ENCODE results near the gene GRM7.

Gene GRM7

DNA sequence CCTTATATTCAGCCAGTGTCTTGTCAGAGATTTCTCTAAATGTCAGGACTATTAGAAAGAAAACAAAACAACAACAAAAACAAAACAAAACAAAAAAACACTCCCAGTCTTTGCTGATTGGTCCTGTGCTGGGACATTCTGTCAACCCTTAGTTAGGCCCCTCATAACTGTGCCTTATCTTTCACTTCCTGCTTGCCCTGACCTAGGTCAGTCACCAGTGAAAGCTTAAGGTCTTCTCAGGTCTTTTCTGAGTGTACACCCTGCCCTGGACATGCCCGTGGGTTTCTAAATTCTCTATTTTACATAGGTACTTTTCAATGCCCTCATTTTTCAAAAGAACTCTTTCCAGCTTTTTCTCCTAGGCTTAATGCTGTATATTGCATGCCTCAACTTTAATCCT, 454.1 kb downstream of the GRM7 start:
- H3K4me1 ChIP-seq = no peaks in the 10 kb centered on the region
- H3K9me3 ChIP-seq = no peaks in the 10 kb centered on the region
- H3K36me3 ChIP-seq = no peaks in the 10 kb centered on the region
- TF ChIP-seq, protein P1, sequence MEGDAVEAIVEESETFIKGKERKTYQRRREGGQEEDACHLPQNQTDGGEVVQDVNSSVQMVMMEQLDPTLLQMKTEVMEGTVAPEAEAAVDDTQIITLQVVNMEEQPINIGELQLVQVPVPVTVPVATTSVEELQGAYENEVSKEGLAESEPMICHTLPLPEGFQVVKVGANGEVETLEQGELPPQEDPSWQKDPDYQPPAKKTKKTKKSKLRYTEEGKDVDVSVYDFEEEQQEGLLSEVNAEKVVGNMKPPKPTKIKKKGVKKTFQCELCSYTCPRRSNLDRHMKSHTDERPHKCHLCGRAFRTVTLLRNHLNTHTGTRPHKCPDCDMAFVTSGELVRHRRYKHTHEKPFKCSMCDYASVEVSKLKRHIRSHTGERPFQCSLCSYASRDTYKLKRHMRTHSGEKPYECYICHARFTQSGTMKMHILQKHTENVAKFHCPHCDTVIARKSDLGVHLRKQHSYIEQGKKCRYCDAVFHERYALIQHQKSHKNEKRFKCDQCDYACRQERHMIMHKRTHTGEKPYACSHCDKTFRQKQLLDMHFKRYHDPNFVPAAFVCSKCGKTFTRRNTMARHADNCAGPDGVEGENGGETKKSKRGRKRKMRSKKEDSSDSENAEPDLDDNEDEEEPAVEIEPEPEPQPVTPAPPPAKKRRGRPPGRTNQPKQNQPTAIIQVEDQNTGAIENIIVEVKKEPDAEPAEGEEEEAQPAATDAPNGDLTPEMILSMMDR (IDR thresholded peaks at IDR 0.05; ENCODE audit: low read depth, low read length) = no peak
- no peaks in the 10 kb centered on the region for H3K27me3 ChIP-seq
- H3K4me3 ChIP-seq (ENCODE audit: low read depth, low read length) = no peak overlapping the region
- no peak for DNase-seq

DNA sequence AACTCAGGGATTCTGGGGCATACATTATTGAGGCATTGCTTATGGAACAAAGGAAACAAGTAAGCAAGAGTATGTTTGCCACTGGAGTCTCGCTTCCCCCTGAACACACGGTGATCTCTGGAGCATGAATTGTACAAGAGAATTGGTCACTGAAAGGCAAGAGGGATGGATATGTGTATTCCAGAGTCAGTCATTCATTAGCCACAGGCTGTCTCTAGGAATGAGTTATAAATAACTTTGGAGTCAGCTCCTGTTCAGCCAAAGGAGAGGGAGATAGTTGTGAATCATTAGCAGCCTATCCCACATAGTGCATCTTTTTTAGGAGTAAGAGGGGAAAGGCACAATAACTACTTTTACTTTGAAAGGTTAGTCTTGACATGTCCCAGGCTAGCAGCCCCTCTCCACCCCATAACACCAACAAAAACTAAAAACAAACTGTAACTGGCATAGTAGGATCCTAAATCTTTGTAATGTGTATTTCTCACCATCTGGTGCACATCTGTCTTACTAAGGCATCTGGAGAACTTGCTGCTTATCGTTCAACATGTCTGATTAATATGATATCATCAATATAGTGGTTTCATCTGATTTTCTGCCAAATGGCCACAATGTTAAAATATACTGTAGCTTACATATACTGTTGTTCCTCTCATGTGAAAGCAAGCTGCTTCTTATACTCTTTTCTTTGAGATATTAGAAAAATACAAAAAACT, 462.2 kb downstream of the GRM7 start:
- Histone ChIP-seq H3K9me3 (no peaks in the 10 kb centered on the region), H3K27me3 (no peaks in the 10 kb centered on the region), H3K4me1 (no peaks in the 10 kb centered on the region), H3K4me3 (ENCODE audit: low read depth, low read length) (no peak overlapping the region), H3K36me3 (no peaks in the 10 kb centered on the region)
- no peak for DNase-seq
- TF ChIP-seq, protein P1 (IDR thresholded peaks at IDR 0.05; ENCODE audit: low read depth, low read length) = no peak

DNA sequence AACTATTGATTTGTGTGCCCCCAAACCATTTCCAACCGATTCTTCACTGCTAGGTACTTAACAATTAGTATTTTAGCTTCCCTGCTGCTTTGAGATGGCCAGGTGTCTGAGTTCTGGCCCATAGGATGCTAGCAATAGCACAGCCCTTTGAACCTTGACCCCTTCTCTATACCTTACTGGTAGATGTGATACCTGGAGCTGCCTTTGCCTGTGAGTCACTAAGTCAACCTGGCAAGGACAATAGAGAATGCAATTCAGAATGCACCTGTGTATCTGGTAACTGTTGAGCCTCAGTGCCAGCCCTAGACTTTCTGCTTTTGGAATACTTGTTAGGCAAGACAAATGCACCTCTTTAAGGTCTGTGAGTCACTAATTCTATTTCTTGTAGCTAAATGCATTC, 467.4 kb downstream of the GRM7 start:
- no peak for DNase-seq
- Histone ChIP-seq H3K36me3 (no peaks in the 10 kb centered on the region), H3K27me3 (no peaks in the 10 kb centered on the region), H3K9me3 (no peaks in the 10 kb centered on the region), H3K4me3 (ENCODE audit: low read depth, low read length) (no peak overlapping the region), H3K4me1 (no peaks in the 10 kb centered on the region)
- TF ChIP-seq, protein P1 (IDR thresholded peaks at IDR 0.05; ENCODE audit: low read depth, low read length) = no peak

DNA sequence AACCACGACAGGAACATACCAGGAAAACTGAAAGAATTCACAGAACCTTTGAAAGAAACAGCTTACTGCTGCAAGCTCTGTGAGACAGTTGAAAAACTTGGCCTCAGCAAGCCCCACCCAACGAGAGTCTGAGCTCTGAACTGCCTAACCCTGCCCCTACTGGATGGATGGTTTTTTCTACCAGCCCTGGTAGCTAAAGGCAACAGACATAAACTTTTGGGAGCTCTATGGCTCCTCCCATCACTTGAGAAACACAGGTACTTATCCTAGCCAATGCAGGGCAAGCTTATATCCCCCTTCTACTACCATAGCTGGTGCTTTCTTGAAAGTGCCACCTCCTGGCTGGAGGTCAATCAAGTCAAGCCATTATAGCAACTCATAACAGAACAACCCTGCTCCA, 471.8 kb downstream of the GRM7 start:
- TF ChIP-seq, protein P1 (IDR thresholded peaks at IDR 0.05; ENCODE audit: low read depth, low read length) = no peak
- Histone ChIP-seq H3K4me3 (ENCODE audit: low read depth, low read length) (no peak overlapping the region), H3K9me3 (no peaks in the 10 kb centered on the region), H3K36me3 (no peaks in the 10 kb centered on the region), H3K27me3 (no peaks in the 10 kb centered on the region), H3K4me1 (no peaks in the 10 kb centered on the region)
- DNase-seq = no peak

DNA sequence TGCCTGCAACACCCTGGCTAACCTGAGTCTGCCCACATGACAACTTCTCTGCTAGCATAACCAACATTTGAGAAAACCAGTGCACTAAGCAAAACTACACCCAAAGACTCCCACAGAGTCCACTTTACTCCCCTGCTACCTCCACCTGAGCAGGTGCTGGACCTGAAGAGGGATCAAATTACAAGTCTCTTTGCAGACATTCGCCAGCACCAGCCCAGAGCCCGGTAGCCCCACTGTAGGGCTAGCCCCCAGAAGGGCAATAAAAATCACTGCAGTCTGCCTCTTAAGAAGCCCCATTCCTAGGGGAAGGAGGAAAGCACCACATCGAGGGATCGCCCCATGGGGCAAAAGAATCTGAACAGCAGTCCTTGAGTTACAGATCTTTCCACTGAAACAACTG, 472.2 kb downstream of the GRM7 start:
- TF ChIP-seq, protein P1 (IDR thresholded peaks at IDR 0.05; ENCODE audit: low read depth, low read length) = no peak
- H3K36me3 ChIP-seq = no peaks in the 10 kb centered on the region
- H3K4me3 ChIP-seq (ENCODE audit: low read depth, low read length) = no peak overlapping the region
- H3K4me1 ChIP-seq = no peaks in the 10 kb centered on the region
- H3K9me3 ChIP-seq = no peaks in the 10 kb centered on the region
- DNase-seq = no peak
- no peaks in the 10 kb centered on the region for H3K27me3 ChIP-seq

DNA sequence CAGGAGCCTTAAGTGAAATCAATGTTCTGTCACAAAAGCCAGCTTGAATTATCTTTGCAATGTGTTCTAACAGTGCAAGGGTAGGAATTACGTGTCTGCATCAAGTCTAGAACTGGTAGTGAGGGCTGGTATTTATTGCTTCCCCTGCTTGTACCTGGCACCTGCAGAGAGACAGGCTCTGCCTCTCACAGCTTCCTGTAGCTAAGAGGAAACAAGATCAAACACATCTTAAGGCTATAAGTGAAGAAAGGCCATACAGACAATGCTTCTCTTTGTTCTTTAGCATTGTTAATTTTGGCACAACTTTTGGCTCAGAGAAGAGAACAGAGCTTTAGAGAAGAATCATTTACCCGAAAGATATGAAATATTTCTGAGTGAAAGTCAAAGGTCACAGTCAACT, 479.9 kb downstream of the GRM7 start:
- TF ChIP-seq, protein P1 (IDR thresholded peaks at IDR 0.05; ENCODE audit: low read depth, low read length) = no peak
- no peak overlapping the region for H3K4me3 ChIP-seq (ENCODE audit: low read depth, low read length)
- H3K4me1 ChIP-seq = no peaks in the 10 kb centered on the region
- H3K27me3 ChIP-seq = no peaks in the 10 kb centered on the region
- H3K9me3 ChIP-seq = no peaks in the 10 kb centered on the region
- no peaks in the 10 kb centered on the region for H3K36me3 ChIP-seq
- no peak for DNase-seq
